WTC11 (cell line): Measurements from ENCODE around the gene MIGA2. TPM values are rescaled to one million over a fixed set of nuclear protein-coding genes. Genes with fewer than 3 reads are reported as not detected.
"Not testable (repeated sequence)": the region's sequence is repeated elsewhere in the genome, so short reads cannot be mapped to it uniquely, and the experiment has no call there.

Experiments used
- ATAC-seq: fragments of 200-7000 bp; cut with Tn5 transposase; 2 replicates; pipeline ENCODE4 v1.10.0; 2021; ENCODE audit warnings: mild to moderate bottlenecking, moderate library complexity
- CTCF ChIA-PET: fragments of 300-600 bp; sonication (Branson Sonifier 250); formaldehyde crosslinking; loops from one replicate; lab custom pipeline; 2021; ENCODE audit warnings: antibody characterized with exemption; lab: Charles Lee
- POLR2A ChIA-PET: fragments of 350-600 bp; sonication (Branson Sonifier 250); formaldehyde crosslinking; loops from one replicate; lab custom pipeline; 2021; ENCODE audit warnings: antibody characterized with exemption; lab: Charles Lee
- DNase-seq: peaks from one replicate; pipeline ENCODE4 v3.0.0; 2021; ENCODE audit warnings: low spot score
- H3K27ac Mint-ChIP-seq: 2 replicates; pipeline ENCODE4 v1.8.0; 2021; ENCODE audit warnings: mixed read lengths
- H3K27me3 Mint-ChIP-seq: 2 replicates; pipeline ENCODE4 v1.8.0; 2021; ENCODE audit warnings: low read depth, mild to moderate bottlenecking, moderate library complexity, mixed read lengths
- H3K36me3 Mint-ChIP-seq: 2 replicates; pipeline ENCODE4 v1.8.0; 2021; ENCODE audit warnings: mixed read lengths
- H3K4me1 Mint-ChIP-seq: 2 replicates; pipeline ENCODE4 v1.8.0; 2022; ENCODE audit warnings: mixed read lengths
- H3K4me3 Mint-ChIP-seq: 2 replicates; pipeline ENCODE4 v1.8.0; 2021; ENCODE audit warnings: mild to moderate bottlenecking, moderate library complexity, mixed read lengths
- H3K9me3 Mint-ChIP-seq: 2 replicates; pipeline ENCODE4 v1.8.0; 2021; ENCODE audit warnings: mixed read lengths
- AFF4 ChIP-seq: sonication (generic); formaldehyde crosslinking; IDR thresholded peaks from 2 replicates; pipeline ENCODE4 v1.8.1; 2023; ENCODE audit warnings: mild to moderate bottlenecking, missing genetic modification reagents, borderline replicate concordance
- ATF2 ChIP-seq: sonication (generic); formaldehyde crosslinking; IDR thresholded peaks from 2 replicates; pipeline ENCODE4 v1.8.1; 2022; ENCODE audit warnings: low read depth, missing genetic modification reagents, borderline replicate concordance
- CREB1 ChIP-seq: sonication (generic); formaldehyde crosslinking; IDR thresholded peaks from 2 replicates; pipeline ENCODE4 v1.8.0; 2023; ENCODE audit warnings: mild to moderate bottlenecking, missing genetic modification reagents
- CREM ChIP-seq: sonication (generic); formaldehyde crosslinking; IDR thresholded peaks from 2 replicates; pipeline ENCODE4 v1.8.1; 2022; ENCODE audit warnings: mild to moderate bottlenecking, missing genetic modification reagents, moderate library complexity
- ETV6 ChIP-seq: sonication (generic); formaldehyde crosslinking; IDR thresholded peaks from 2 replicates; pipeline ENCODE4 v1.8.1; 2022; ENCODE audit warnings: mild to moderate bottlenecking, missing genetic modification reagents
- JAZF1 ChIP-seq: fragments of 250-450 bp; sonication (Bioruptor Pico); IDR thresholded peaks from 2 replicates; pipeline ENCODE4 v1.9.0; 2021; ENCODE audit warnings: moderate library complexity, mild to moderate bottlenecking, inconsistent platforms
- MYBL2 ChIP-seq: sonication (generic); formaldehyde crosslinking; IDR thresholded peaks from 2 replicates; pipeline ENCODE4 v1.8.1; 2023; ENCODE audit warnings: mild to moderate bottlenecking, moderate library complexity, missing genetic modification reagents
- NFATC4 ChIP-seq: fragments of 250-450 bp; sonication (Bioruptor Pico); IDR thresholded peaks from 2 replicates; pipeline ENCODE4 v1.9.0; 2021; ENCODE audit warnings: mild to moderate bottlenecking
- SP1 ChIP-seq: sonication (generic); formaldehyde crosslinking; conservative IDR thresholded peaks from 2 replicates; pipeline ENCODE4 v1.8.1; 2022; ENCODE audit warnings: missing genetic modification reagents
- TEAD1 ChIP-seq: sonication (generic); formaldehyde crosslinking; IDR thresholded peaks from 2 replicates; pipeline ENCODE4 v1.8.0; 2022; ENCODE audit warnings: mild to moderate bottlenecking, missing genetic modification reagents
- ZNF121 ChIP-seq: sonication (generic); formaldehyde crosslinking; IDR thresholded peaks from 2 replicates; pipeline ENCODE4 v1.8.0; 2023; ENCODE audit warnings: missing genetic modification reagents
- ZNF138 ChIP-seq: sonication (generic); formaldehyde crosslinking; conservative IDR thresholded peaks from 2 replicates; pipeline ENCODE4 v1.8.1; 2022; ENCODE audit warnings: mild to moderate bottlenecking, moderate library complexity, missing genetic modification reagents
- ZNF263 ChIP-seq: sonication (generic); formaldehyde crosslinking; IDR thresholded peaks from 2 replicates; pipeline ENCODE4 v1.8.1; 2022; ENCODE audit warnings: low read depth, mild to moderate bottlenecking, moderate library complexity, missing genetic modification reagents
- ZNF671 ChIP-seq: fragments of 250-450 bp; sonication (Bioruptor Pico); IDR thresholded peaks from 2 replicates; pipeline ENCODE4 v1.8.0; 2021; ENCODE audit warnings: mild to moderate bottlenecking
- total RNA-seq: library from RNA; stranded (reverse); gene quantifications from 3 replicates; pipeline ENCODE4 v1.2.3, GENCODE V29; 2021
- TF ChIP-seq, protein P1 (sequence below): sonication (generic); formaldehyde crosslinking; IDR thresholded peaks from 2 replicates; pipeline ENCODE4 v1.8.1; 2023; ENCODE audit warnings: mild to moderate bottlenecking, missing genetic modification reagents, moderate library complexity
- TF ChIP-seq, protein P2 (sequence below): fragments of 250-450 bp; sonication (Bioruptor Pico); IDR thresholded peaks from 2 replicates; pipeline ENCODE4 v1.9.0; 2021; ENCODE audit warnings: moderate library complexity, mild to moderate bottlenecking, inconsistent platforms, borderline replicate concordance
- TF ChIP-seq, protein P3 (sequence below): sonication (generic); formaldehyde crosslinking; IDR thresholded peaks from 2 replicates; pipeline ENCODE4 v1.8.0; 2022; ENCODE audit warnings: mild to moderate bottlenecking, missing genetic modification reagents
- TF ChIP-seq, protein P4 (sequence below): sonication (generic); formaldehyde crosslinking; IDR thresholded peaks from 2 replicates; pipeline ENCODE4 v1.8.0; 2023; ENCODE audit warnings: missing genetic modification reagents, mild to moderate bottlenecking, borderline replicate concordance
- TF ChIP-seq, protein P5 (sequence below): fragments of 250-450 bp; sonication (Bioruptor Pico); IDR thresholded peaks from 2 replicates; pipeline ENCODE4 v2.1.2; 2022; ENCODE audit warnings: mild to moderate bottlenecking, moderate library complexity

The MIGA2 gene
- total RNA-seq, 1 experiment from 2014 or later, result 61.7 TPM

GRCh38 chr9:129032541-129033159, 3.8 kb upstream of the MIGA2 start (continued):
- TF ChIP-seq, protein P1, sequence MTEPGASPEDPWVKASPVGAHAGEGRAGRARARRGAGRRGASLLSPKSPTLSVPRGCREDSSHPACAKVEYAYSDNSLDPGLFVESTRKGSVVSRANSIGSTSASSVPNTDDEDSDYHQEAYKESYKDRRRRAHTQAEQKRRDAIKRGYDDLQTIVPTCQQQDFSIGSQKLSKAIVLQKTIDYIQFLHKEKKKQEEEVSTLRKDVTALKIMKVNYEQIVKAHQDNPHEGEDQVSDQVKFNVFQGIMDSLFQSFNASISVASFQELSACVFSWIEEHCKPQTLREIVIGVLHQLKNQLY (CRISPR knock-in tag), result no peak
- TF ChIP-seq CREM (CRISPR knock-in tag) (no peak), ATF2 (no peak), TEAD1 (no peak), SP1 (CRISPR knock-in tag) (no peak), JAZF1 (CRISPR knock-in tag) (no peak), ZNF263 (CRISPR knock-in tag) (no peak)
- TF ChIP-seq, protein P2, sequence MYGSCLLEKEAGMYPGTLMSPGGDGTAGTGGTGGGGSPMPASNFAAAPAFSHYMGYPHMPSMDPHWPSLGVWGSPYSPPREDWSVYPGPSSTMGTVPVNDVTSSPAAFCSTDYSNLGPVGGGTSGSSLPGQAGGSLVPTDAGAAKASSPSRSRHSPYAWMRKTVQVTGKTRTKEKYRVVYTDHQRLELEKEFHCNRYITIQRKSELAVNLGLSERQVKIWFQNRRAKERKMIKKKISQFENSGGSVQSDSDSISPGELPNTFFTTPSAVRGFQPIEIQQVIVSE (CRISPR knock-in tag), result no peak

DNA sequence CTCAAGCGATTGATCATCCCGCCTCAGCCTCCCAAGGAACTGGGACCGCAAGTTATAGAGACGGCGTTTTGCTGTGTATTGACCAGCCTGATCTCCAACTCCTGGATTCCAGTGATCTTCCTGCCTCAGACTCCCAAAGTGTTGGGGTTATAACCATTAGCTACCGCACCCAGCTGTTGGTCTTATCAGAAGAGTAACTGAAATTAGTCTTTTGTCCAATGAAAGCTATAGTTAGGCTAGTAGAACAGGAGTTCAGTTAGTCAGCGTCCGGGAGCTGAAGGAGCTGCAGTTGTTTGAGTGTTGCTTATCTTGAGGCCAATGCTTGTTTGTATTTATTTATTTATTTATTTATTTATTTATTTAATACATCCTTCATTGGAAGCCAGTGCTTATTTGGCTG, 3.2 kb upstream of the MIGA2 start:
- Mint-ChIP-seq H3K27me3 (no peaks in the 10 kb centered on the region), H3K36me3 (no peaks in the 10 kb centered on the region)
- DNase-seq, result no peak
- TF ChIP-seq, protein P3, sequence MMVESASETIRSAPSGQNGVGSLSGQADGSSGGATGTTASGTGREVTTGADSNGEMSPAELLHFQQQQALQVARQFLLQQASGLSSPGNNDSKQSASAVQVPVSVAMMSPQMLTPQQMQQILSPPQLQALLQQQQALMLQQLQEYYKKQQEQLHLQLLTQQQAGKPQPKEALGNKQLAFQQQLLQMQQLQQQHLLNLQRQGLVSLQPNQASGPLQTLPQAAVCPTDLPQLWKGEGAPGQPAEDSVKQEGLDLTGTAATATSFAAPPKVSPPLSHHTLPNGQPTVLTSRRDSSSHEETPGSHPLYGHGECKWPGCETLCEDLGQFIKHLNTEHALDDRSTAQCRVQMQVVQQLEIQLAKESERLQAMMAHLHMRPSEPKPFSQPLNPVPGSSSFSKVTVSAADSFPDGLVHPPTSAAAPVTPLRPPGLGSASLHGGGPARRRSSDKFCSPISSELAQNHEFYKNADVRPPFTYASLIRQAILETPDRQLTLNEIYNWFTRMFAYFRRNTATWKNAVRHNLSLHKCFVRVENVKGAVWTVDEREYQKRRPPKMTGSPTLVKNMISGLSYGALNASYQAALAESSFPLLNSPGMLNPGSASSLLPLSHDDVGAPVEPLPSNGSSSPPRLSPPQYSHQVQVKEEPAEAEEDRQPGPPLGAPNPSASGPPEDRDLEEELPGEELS (CRISPR knock-in tag), result no peak
- TF ChIP-seq, protein P4, sequence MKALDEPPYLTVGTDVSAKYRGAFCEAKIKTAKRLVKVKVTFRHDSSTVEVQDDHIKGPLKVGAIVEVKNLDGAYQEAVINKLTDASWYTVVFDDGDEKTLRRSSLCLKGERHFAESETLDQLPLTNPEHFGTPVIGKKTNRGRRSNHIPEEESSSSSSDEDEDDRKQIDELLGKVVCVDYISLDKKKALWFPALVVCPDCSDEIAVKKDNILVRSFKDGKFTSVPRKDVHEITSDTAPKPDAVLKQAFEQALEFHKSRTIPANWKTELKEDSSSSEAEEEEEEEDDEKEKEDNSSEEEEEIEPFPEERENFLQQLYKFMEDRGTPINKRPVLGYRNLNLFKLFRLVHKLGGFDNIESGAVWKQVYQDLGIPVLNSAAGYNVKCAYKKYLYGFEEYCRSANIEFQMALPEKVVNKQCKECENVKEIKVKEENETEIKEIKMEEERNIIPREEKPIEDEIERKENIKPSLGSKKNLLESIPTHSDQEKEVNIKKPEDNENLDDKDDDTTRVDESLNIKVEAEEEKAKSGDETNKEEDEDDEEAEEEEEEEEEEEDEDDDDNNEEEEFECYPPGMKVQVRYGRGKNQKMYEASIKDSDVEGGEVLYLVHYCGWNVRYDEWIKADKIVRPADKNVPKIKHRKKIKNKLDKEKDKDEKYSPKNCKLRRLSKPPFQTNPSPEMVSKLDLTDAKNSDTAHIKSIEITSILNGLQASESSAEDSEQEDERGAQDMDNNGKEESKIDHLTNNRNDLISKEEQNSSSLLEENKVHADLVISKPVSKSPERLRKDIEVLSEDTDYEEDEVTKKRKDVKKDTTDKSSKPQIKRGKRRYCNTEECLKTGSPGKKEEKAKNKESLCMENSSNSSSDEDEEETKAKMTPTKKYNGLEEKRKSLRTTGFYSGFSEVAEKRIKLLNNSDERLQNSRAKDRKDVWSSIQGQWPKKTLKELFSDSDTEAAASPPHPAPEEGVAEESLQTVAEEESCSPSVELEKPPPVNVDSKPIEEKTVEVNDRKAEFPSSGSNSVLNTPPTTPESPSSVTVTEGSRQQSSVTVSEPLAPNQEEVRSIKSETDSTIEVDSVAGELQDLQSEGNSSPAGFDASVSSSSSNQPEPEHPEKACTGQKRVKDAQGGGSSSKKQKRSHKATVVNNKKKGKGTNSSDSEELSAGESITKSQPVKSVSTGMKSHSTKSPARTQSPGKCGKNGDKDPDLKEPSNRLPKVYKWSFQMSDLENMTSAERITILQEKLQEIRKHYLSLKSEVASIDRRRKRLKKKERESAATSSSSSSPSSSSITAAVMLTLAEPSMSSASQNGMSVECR (CRISPR knock-in tag), result no peak
- TF ChIP-seq ZNF138 (CRISPR knock-in tag), result no peak
- TF ChIP-seq, protein P5, sequence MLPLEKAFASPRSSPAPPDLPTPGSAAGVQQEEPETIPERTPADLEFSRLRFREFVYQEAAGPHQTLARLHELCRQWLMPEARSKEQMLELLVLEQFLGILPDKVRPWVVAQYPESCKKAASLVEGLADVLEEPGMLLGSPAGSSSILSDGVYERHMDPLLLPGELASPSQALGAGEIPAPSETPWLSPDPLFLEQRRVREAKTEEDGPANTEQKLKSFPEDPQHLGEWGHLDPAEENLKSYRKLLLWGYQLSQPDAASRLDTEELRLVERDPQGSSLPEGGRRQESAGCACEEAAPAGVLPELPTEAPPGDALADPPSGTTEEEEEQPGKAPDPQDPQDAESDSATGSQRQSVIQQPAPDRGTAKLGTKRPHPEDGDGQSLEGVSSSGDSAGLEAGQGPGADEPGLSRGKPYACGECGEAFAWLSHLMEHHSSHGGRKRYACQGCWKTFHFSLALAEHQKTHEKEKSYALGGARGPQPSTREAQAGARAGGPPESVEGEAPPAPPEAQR (CRISPR knock-in tag), result no peak
- TF ChIP-seq ZNF121 (CRISPR knock-in tag), result no peak
- TF ChIP-seq AFF4 (CRISPR knock-in tag), result no peak
- no peak for TF ChIP-seq MYBL2 (CRISPR knock-in tag)
- no peak for TF ChIP-seq ETV6 (CRISPR knock-in tag)
- no peak for TF ChIP-seq NFATC4
- no peak for TF ChIP-seq TEAD1
- TF ChIP-seq ZNF671 (CRISPR knock-in tag), result no peak
- no peak for TF ChIP-seq CREB1 (CRISPR knock-in tag)
- TF ChIP-seq, all 79 proteins: peak for 0
- ChIA-PET CTCF (no interaction called here), POLR2A (interaction anchor here (0.7 kb wide), 1 partner anchor 96 kb away, joined by 3 read pairs; no protein-coding TSS in a partner anchor)
- no peaks in the 10 kb centered on the region for H3K9me3 Mint-ChIP-seq
- no peak for ATAC-seq
- no peak overlapping the region for H3K4me3 Mint-ChIP-seq
- H3K27ac Mint-ChIP-seq, result no peak overlapping the region
- peaks cover 21% of the 10 kb centered on the region for H3K4me1 Mint-ChIP-seq

DNA sequence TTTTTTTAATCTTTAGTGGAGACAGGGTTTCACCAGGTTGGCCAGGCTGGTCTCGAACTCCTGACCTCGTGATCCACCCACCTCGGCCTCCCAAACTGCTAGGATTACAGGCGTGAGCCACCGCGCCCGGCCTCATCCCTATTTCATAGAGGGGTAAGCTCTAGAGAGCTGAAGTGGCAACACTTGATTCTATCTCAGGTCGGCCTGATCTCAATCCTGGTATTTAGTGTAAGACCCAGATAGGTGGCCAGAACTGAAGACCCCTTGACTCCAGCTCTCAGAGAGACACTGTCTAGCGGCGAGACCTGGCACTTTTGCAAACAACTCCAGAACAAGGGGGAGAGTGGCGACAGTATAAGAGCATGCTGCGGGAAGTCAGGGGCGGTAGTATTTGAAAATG, 588 bp upstream of the MIGA2 start:
- peak overlapping the region; percentile 92 for H3K27ac Mint-ChIP-seq
- peak; percentile 8 for ATAC-seq
- ChIA-PET POLR2A (interaction anchor here (0.6 kb wide), 3 partner anchors 31 to 318 kb away, joined by 3 to 5 read pairs (median 3); partner anchors contain the start of gene DOLPP1), CTCF (interaction anchor here (0.6 to 1.7 kb wide), 13 partner anchors 8 to 702 kb away, joined by 3 to 8 read pairs (median 3); partner anchors contain the start of genes SH3GLB2, SPOUT1 and ZDHHC12)
- DNase-seq, H3K36me3 Mint-ChIP-seq, H3K9me3 Mint-ChIP-seq, H3K27me3 Mint-ChIP-seq: not testable (repeated sequence)
- peaks cover 15% of the 10 kb centered on the region for H3K4me1 Mint-ChIP-seq
- H3K4me3 Mint-ChIP-seq, result peak overlapping the region; percentile 96
